Right atrium auricular region (tissue), 2 donors: ENCODE results near the gene PNPLA8. TPM values are rescaled to one million over a fixed set of nuclear protein-coding genes. Genes with fewer than 3 reads are reported as not detected.

Experiments used
- DNase-seq: peaks from one replicate; pipeline ENCODE4 v3.0.0-alpha.2; 2019; ENCODE audit warnings: low spot score
- H3K27ac ChIP-seq, 2 donors: fragments of 200-600 bp; sonication (generic); 1 replicate in 1 of 2; 2 replicates in 1 of 2; pipeline ENCODE4 v1.5.1; 2016 to 2019
- H3K27me3 ChIP-seq, 2 donors: fragments of 200-600 bp; sonication (generic); one replicate each; pipeline versions ENCODE4 v1.5.1 to v1.6.0; 2017 to 2019
- H3K36me3 ChIP-seq: fragments of 200-600 bp; sonication (generic); one replicate; pipeline ENCODE4 v1.5.1; 2016
- H3K4me1 ChIP-seq, 2 donors: fragments of 200-600 bp; sonication (generic); one replicate each; pipeline versions ENCODE4 v1.5.1 to v1.6.0; 2017 to 2019
- H3K4me3 ChIP-seq, 2 donors: fragments of 200-600 bp; sonication (generic); 1 replicate in 1 of 2; 2 replicates in 1 of 2; pipeline ENCODE4 v1.5.1; 2017 to 2019; ENCODE audit warnings: mild to moderate bottlenecking in 1 of 2, moderate library complexity in 1 of 2
- H3K9me3 ChIP-seq, 2 donors: fragments of 200-600 bp; sonication (generic); one replicate each; pipeline ENCODE4 v1.5.1; 2019
- CTCF ChIP-seq, 2 donors: fragments of 200-600 bp; sonication (generic); IDR thresholded peaks; one replicate each; pipeline ENCODE4 v1.5.1; 2019; ENCODE audit warnings: antibody characterized with exemption in 2 of 2
- total RNA-seq, 2 donors: library from RNA; depleted of rRNA; stranded (reverse); fragments of >200 nt; gene quantifications; one replicate each; pipeline ENCODE4 v1.1.0, GENCODE V29; 2016

The PNPLA8 gene
- total RNA-seq, 2 donors from 2014 or later: 25.9 to 33.1 TPM

- DNase-seq: no peak
- no peak overlapping the region for H3K4me3 ChIP-seq
- peaks cover 0 to 16% of the 10 kb centered on the region in 2 donors for H3K4me1 ChIP-seq
- peaks cover 5 to 13% of the 10 kb centered on the region in 2 donors for H3K27me3 ChIP-seq
- H3K36me3 ChIP-seq: no peaks in the 10 kb centered on the region
- peak in 1 of 2 donors; percentile 50 for TF ChIP-seq CTCF (IDR thresholded peaks at IDR 0.05)
- no peak overlapping the region for H3K27ac ChIP-seq
- H3K9me3 ChIP-seq: no peaks in the 10 kb centered on the region
Measured at GRCh38 chr7:108459922-108460551, 65.9 kb downstream of the PNPLA8 start.

DNA sequence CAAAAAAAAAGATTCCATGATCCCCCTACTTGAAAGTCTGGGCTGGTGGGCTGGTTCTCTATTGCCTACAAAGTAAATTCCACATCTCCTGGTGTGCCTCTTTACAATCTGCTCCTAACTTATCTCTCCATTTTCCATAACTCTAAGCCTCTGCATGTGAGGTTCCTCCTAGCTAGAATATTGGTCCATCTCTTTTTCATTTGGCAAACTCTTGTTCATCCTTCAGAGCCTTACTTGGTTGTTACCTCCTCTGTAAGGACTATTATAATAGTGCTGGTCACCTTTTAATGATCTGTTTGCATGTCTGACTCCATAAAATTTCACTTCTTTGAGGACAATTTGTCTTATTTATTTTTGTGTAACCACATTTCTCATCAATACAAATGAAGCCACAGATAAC lies 68.1 kb downstream of the PNPLA8 start:
- Histone ChIP-seq H3K27ac (no peak overlapping the region), H3K36me3 (no peaks in the 10 kb centered on the region), H3K9me3 (no peaks in the 10 kb centered on the region), H3K27me3 (peaks cover 7 to 15% of the 10 kb centered on the region in 2 donors), H3K4me1 (peaks cover 0 to 23% of the 10 kb centered on the region in 2 donors), H3K4me3 (no peak overlapping the region)
- TF ChIP-seq CTCF (IDR thresholded peaks at IDR 0.05): no peak
- DNase-seq: no peak

- Histone ChIP-seq H3K4me3 (peak overlapping the region in 1 of 2 donors; percentile 51), H3K27me3 (peaks cover 7 to 15% of the 10 kb centered on the region in 2 donors)
Measured at GRCh38 chr7:108456845-108457540, 68.9 kb downstream of the PNPLA8 start.

GRCh38 chr7:108455998-108456677 lies 69.8 kb downstream of the PNPLA8 start, which contains the start of gene NRCAM:
Gene NRCAM (minus strand): TSS chr7:108456436. CDS start chr7:108240064, 216,372 bp downstream.
- Histone ChIP-seq H3K36me3 (no peaks in the 10 kb centered on the region), H3K27me3 (peaks cover 7 to 15% of the 10 kb centered on the region in 2 donors), H3K27ac (no peak within 1 kb of the TSS), H3K4me1 (peaks cover 0 to 23% of the 10 kb centered on the region in 2 donors), H3K9me3 (no peaks in the 10 kb centered on the region), H3K4me3 (peak within 1 kb of the TSS; percentile 30 to 51)
- DNase-seq: no peak
- TF ChIP-seq CTCF (IDR thresholded peaks at IDR 0.05): no peak

More at GRCh38 chr7:108456845-108457540, 68.9 kb downstream of the PNPLA8 start:
- TF ChIP-seq CTCF (IDR thresholded peaks at IDR 0.05): no peak
- no peaks in the 10 kb centered on the region for H3K36me3 ChIP-seq
- H3K9me3 ChIP-seq: no peaks in the 10 kb centered on the region
- H3K27ac ChIP-seq: no peak overlapping the region
- peaks cover 0 to 23% of the 10 kb centered on the region in 2 donors for H3K4me1 ChIP-seq
- no peak for DNase-seq

DNA sequence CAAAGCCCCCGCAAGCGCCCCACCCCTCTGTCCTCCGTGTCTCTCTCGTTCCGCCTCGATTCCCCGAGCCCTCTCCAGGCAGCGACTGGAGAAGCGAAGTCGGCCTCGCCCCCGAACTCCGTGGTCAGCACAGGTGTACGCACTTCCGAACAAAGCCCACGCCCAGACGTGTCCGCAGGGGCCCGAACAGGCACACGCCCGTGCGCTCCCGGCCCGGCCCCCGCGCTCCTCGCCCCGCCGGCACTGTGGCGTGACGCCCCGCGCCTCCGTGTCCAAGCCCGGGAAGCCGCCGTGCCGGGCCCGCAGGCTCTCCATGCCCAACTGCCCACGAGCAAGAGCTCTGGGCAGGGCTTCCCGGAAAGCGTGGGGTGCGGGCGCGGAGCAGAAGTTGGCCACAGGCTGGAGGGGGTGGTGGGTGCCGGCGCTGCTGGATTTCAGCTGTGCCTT lies 70.4 kb downstream of the PNPLA8 start:
- Histone ChIP-seq H3K27ac (no peak overlapping the region), H3K36me3 (no peaks in the 10 kb centered on the region), H3K4me3 (peak overlapping the region; percentile 30 to 51), H3K9me3 (no peaks in the 10 kb centered on the region), H3K27me3 (peaks cover 7 to 15% of the 10 kb centered on the region in 2 donors), H3K4me1 (peaks cover 0 to 23% of the 10 kb centered on the region in 2 donors)
- no peak for TF ChIP-seq CTCF (IDR thresholded peaks at IDR 0.05)
- no peak for DNase-seq
